ENCODE results near the gene FMNL2. TPM values are rescaled to one million over a fixed set of nuclear protein-coding genes. Genes with fewer than 3 reads are reported as not detected.
A peak's percentile ranks its signal among the peaks of the same experiment; 100 is the strongest.

Gene FMNL2
- total and polyA plus RNA-seq, 12 donors, result 3.3 to 16.0 (median 4.5) TPM

DNA sequence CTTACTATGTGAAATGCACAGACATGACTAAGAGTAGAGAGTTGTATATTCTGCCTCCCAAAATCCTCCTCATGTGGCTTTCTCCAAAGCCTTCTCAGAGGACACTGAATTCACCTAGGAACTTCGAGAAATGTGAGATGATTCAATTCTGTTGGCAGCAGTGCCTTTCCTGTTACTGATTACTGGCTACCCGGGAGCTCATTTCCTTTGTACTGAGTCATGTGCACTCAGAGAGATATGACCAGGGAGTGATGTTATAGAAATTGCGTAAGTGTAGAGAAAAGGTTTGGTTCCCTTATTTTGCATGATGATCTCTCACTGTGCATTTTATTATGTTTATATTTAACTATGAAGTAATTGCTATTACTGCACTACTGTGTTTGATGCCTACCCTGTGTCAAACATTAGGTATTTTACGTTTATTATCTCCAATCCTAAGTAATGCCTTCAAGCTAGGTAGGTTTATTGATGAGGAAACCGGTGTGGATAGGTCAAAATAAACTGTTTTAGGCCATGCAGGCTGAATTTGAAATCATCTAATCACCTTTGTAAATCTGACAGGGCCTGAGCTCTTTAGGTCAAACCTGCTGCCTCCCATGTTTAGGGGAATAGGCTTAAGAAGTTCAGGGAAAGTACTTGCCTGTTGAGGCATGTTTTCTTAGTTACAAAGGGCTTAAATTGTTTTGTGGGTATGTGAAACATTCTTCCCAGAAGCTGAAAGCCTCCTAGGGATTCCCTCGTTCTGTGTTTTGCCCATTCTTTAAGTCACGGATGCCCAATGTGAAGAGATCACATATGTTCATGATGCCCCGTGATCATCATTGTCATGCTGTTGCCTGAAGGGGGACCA is 86.8 kb downstream of the FMNL2 start:
- DNase-seq, result peak in 1 of 2 donors; percentile 55
- peak overlapping the region in 8 of 10 donors; percentile 13 to 79 (median 44) for H3K27ac ChIP-seq
- TF ChIP-seq, protein P1, sequence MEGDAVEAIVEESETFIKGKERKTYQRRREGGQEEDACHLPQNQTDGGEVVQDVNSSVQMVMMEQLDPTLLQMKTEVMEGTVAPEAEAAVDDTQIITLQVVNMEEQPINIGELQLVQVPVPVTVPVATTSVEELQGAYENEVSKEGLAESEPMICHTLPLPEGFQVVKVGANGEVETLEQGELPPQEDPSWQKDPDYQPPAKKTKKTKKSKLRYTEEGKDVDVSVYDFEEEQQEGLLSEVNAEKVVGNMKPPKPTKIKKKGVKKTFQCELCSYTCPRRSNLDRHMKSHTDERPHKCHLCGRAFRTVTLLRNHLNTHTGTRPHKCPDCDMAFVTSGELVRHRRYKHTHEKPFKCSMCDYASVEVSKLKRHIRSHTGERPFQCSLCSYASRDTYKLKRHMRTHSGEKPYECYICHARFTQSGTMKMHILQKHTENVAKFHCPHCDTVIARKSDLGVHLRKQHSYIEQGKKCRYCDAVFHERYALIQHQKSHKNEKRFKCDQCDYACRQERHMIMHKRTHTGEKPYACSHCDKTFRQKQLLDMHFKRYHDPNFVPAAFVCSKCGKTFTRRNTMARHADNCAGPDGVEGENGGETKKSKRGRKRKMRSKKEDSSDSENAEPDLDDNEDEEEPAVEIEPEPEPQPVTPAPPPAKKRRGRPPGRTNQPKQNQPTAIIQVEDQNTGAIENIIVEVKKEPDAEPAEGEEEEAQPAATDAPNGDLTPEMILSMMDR (IDR thresholded peaks at IDR 0.05), result no peak
- peaks cover 0 to 55% (median 16%) of the 10 kb centered on the region in 9 donors for H3K4me1 ChIP-seq
- H3K27me3 ChIP-seq, result no peaks in the 10 kb centered on the region
- no peaks in the 10 kb centered on the region for H3K36me3 ChIP-seq
- ATAC-seq, result peak; percentile 77 to 97 (median 91)
- H3K4me3 ChIP-seq, result no peak overlapping the region
- H3K9me3 ChIP-seq, result no peaks in the 10 kb centered on the region
- intact Hi-C loops (cut with DNase I), result loop anchor here in 1 of 10 donors (10.0 kb wide), 1 partner anchor 87 kb away; the partner anchor contains the start of gene FMNL2
- WGBS, 2 donors, result 49 to 52% methylated on average over 8 of the region's 8 CpGs

DNA sequence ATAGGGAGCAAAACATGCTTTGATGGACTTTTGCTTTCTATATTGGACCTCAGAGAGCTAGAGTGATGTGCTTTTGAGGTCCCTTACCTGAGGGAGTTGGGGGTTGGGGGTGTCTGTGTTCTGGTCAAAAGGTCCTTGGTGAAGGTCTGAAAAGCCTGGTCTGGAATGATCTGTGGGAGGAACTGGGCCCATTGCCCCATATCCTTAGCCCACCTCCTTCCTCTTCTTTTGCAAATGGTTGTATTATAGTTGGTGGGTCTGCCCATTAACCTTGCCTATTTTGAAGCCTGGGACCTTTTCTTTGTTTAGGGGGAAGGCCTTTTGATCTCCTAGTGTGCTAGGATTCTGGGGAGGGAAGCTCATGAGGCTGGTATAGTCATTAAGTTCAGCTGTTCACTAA is 88.7 kb downstream of the FMNL2 start:
- Histone ChIP-seq H3K27ac (no peak overlapping the region), H3K36me3 (no peaks in the 10 kb centered on the region), H3K9me3 (no peaks in the 10 kb centered on the region), H3K4me1 (peaks cover 0 to 40% (median 16%) of the 10 kb centered on the region in 9 donors), H3K4me3 (no peak overlapping the region), H3K27me3 (no peaks in the 10 kb centered on the region)
- intact Hi-C loops (cut with DNase I), result loop anchor here in 1 of 10 donors (10.0 kb wide), 1 partner anchor 89 kb away; the partner anchor contains the start of gene FMNL2
- no peak for DNase-seq
- ATAC-seq, result no peak
- TF ChIP-seq, protein P1 (IDR thresholded peaks at IDR 0.05), result no peak

GRCh38 chr2:152425765-152426727 is 91.1 kb downstream of the FMNL2 start:
- intact Hi-C loops (cut with DNase I), result loop anchor here in 1 of 10 donors (10.0 kb wide), 1 partner anchor 91 kb away; the partner anchor contains the start of gene FMNL2
- no peaks in the 10 kb centered on the region for H3K9me3 ChIP-seq
- ATAC-seq, result no peak
- WGBS, 2 donors, result 72 to 83% methylated on average over 8 of the region's 8 CpGs
- no peaks in the 10 kb centered on the region for H3K27me3 ChIP-seq
- TF ChIP-seq, protein P1 (IDR thresholded peaks at IDR 0.05), result no peak
- H3K4me3 ChIP-seq, result no peak overlapping the region
- no peak overlapping the region for H3K27ac ChIP-seq
- H3K4me1 ChIP-seq, result peaks cover 0 to 25% (median 13%) of the 10 kb centered on the region in 9 donors
- no peak for DNase-seq
- H3K36me3 ChIP-seq, result no peaks in the 10 kb centered on the region

DNA sequence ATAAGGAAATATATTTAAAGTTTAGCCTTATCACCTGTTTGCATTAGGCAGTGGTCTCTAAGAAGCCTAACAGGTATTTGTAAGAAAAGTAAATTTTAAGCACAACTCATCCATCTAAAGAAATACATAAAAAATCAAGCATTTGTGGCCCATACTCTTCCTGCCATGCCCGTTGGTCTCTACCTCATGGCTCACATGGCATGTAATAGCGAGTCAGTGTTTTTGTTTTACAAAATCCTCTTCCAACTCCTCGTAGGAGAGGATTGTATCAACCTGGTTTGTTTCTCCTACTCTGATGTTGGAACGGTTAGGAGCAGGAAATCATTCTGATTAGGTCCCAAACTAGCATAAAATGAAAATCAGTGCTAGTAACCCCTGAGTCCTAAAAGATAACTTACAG is 91.8 kb downstream of the FMNL2 start:
- DNase-seq (no peak), ATAC-seq (no peak)
- TF ChIP-seq, protein P1 (IDR thresholded peaks at IDR 0.05), result no peak
- peaks cover 0 to 25% (median 10%) of the 10 kb centered on the region in 9 donors for H3K4me1 ChIP-seq
- 78% methylated on average over 4 of the region's 4 CpGs for WGBS, 2 donors
- intact Hi-C loops (cut with DNase I), result loop anchor here in 1 of 10 donors (10.0 kb wide), 1 partner anchor 92 kb away; the partner anchor contains the start of gene FMNL2
- no peaks in the 10 kb centered on the region for H3K36me3 ChIP-seq
- no peak overlapping the region for H3K27ac ChIP-seq
- no peak overlapping the region for H3K4me3 ChIP-seq
- no peaks in the 10 kb centered on the region for H3K27me3 ChIP-seq
- H3K9me3 ChIP-seq, result no peaks in the 10 kb centered on the region
